Neural cell (in vitro differentiated cells): ENCODE measurements around the gene TTLL1. TPM values are rescaled to one million over a fixed set of nuclear protein-coding genes. Genes with fewer than 3 reads are reported as not detected.

Experiments used
- H2AFZ ChIP-seq: fragments of 200-600, 300-800 bp; sonication (generic), shearing (Covaris generic); 2 replicates; pipeline ENCODE4 v1.6.0; 2014; ENCODE audit warnings: low read depth, mild to moderate bottlenecking, antibody characterized with exemption, low read length, moderate library complexity
- H3F3A ChIP-seq: fragments of 200-600 bp; shearing (Covaris generic); 2 replicates; pipeline ENCODE4 v1.6.1; 2016; ENCODE audit warnings: mild to moderate bottlenecking, moderate library complexity, mixed read lengths, antibody characterized with exemption, low read length; ENCODE audit not compliant: insufficient read depth, poor library complexity, severe bottlenecking
- H3K27ac ChIP-seq: fragments of 200-600, 300-800 bp; sonication (generic), shearing (Covaris generic); 2 replicates; pipeline ENCODE4 v1.5.1; 2014; ENCODE audit warnings: mild to moderate bottlenecking, low read length, moderate library complexity
- H3K27me3 ChIP-seq: fragments of 300-800, 200-600 bp; sonication (generic), shearing (Covaris generic); 2 replicates; pipeline ENCODE4 v1.6.0; 2014; ENCODE audit warnings: mild to moderate bottlenecking, low read depth, low read length, moderate library complexity; ENCODE audit not compliant: insufficient read depth
- H3K36me3 ChIP-seq: fragments of 300-800, 200-600 bp; sonication (generic), shearing (Covaris generic); 2 replicates; pipeline ENCODE4 v1.5.1; 2014; ENCODE audit warnings: mild to moderate bottlenecking, antibody characterized with exemption, low read length, moderate library complexity; ENCODE audit not compliant: insufficient read depth
- H3K4me2 ChIP-seq: fragments of 300-800, 200-600 bp; sonication (generic), shearing (Covaris generic); 2 replicates; pipeline ENCODE4 v1.6.0; 2014; ENCODE audit warnings: mild to moderate bottlenecking, low read length
- H3K4me3 ChIP-seq: fragments of 300-800, 200-600 bp; sonication (generic), shearing (Covaris generic); 2 replicates; pipeline ENCODE4 v1.5.1; 2014; ENCODE audit warnings: mild to moderate bottlenecking, low read length, moderate library complexity
- H3K79me2 ChIP-seq: fragments of 200-600 bp; shearing (Covaris generic); replicated peaks from 2 replicates; pipeline ENCODE4 v1.6.0; 2014; ENCODE audit warnings: mild to moderate bottlenecking, low read length, moderate library complexity; ENCODE audit not compliant: insufficient read depth
- H3K9ac ChIP-seq: fragments of 300-800, 200-600 bp; sonication (generic), shearing (Covaris generic); 2 replicates; pipeline ENCODE4 v1.6.1; 2016; ENCODE audit warnings: mild to moderate bottlenecking, low read length, mixed read lengths
- H3K9me2 ChIP-seq: fragments of 200-600 bp; shearing (Covaris generic); 2 replicates; pipeline ENCODE4 v1.6.1; 2016; ENCODE audit warnings: mild to moderate bottlenecking, low read length, mixed read lengths; ENCODE audit not compliant: insufficient read depth
- H3K9me3 ChIP-seq: fragments of 200-600, 300-800 bp; sonication (generic), shearing (Covaris generic); 2 replicates; pipeline ENCODE4 v1.6.1; 2016; ENCODE audit warnings: mild to moderate bottlenecking, mixed run types, low read length, moderate library complexity, mixed read lengths
- H4K20me1 ChIP-seq: fragments of 200-600 bp; shearing (Covaris generic); 2 replicates; pipeline ENCODE4 v1.6.1; 2016; ENCODE audit warnings: mild to moderate bottlenecking, mixed run types; ENCODE audit not compliant: insufficient read depth
- CTCF ChIP-seq: fragments of 450-650 bp; IDR thresholded peaks from 2 replicates; pipeline ENCODE4 v1.5.1; 2014; ENCODE audit warnings: antibody characterized with exemption, mild to moderate bottlenecking, moderate library complexity; ENCODE audit not compliant: poor library complexity, severe bottlenecking
- EP300 ChIP-seq: fragments of 450-650 bp; conservative IDR thresholded peaks from 2 replicates; pipeline ENCODE4 v1.6.1; 2014; ENCODE audit warnings: antibody characterized with exemption, mild to moderate bottlenecking, moderate library complexity; ENCODE audit not compliant: poor library complexity, severe bottlenecking
- EZH2 ChIP-seq: fragments of 200-600, 300-800 bp; shearing (Covaris generic), sonication (generic); IDR thresholded peaks from 2 replicates; pipeline ENCODE4 v1.6.1; 2014; ENCODE audit warnings: antibody characterized with exemption, low read length, borderline replicate concordance, mild to moderate bottlenecking; ENCODE audit not compliant: insufficient read depth, poor library complexity, severe bottlenecking
- MXI1 ChIP-seq: fragments of 450-650 bp; conservative IDR thresholded peaks from 2 replicates; pipeline ENCODE4 v1.6.1; 2014; ENCODE audit warnings: antibody characterized with exemption, mild to moderate bottlenecking; ENCODE audit not compliant: poor library complexity, severe bottlenecking
- POLR2AphosphoS5 ChIP-seq: IDR thresholded peaks from 2 replicates; pipeline ENCODE4 v1.6.1; 2012
- RAD21 ChIP-seq: fragments of 450-650 bp; conservative IDR thresholded peaks from 2 replicates; pipeline ENCODE4 v1.6.1; 2014; ENCODE audit warnings: antibody characterized with exemption, mild to moderate bottlenecking, moderate library complexity
- SMC3 ChIP-seq: fragments of 450-650 bp; conservative IDR thresholded peaks from 2 replicates; pipeline ENCODE4 v1.6.1; 2014; ENCODE audit warnings: antibody characterized with exemption, mild to moderate bottlenecking, moderate library complexity; ENCODE audit not compliant: poor library complexity
- TAF1 ChIP-seq: IDR thresholded peaks from 2 replicates; pipeline ENCODE4 v1.6.1; 2012; ENCODE audit warnings: low read depth
- polyA plus RNA-seq: library from polyadenylated mRNA; depleted of rRNA; stranded (reverse); fragments of >200 nt; gene quantifications from 2 replicates; pipeline ENCODE4 v1.2.3, GENCODE V29; 2014
- TF ChIP-seq, protein P1 (sequence below): IDR thresholded peaks from 2 replicates; pipeline ENCODE4 v1.6.1; 2012; ENCODE audit warnings: borderline replicate concordance

Gene TTLL1
- polyA plus RNA-seq, 1 donor from 2014 or later: 36.3 TPM

DNA sequence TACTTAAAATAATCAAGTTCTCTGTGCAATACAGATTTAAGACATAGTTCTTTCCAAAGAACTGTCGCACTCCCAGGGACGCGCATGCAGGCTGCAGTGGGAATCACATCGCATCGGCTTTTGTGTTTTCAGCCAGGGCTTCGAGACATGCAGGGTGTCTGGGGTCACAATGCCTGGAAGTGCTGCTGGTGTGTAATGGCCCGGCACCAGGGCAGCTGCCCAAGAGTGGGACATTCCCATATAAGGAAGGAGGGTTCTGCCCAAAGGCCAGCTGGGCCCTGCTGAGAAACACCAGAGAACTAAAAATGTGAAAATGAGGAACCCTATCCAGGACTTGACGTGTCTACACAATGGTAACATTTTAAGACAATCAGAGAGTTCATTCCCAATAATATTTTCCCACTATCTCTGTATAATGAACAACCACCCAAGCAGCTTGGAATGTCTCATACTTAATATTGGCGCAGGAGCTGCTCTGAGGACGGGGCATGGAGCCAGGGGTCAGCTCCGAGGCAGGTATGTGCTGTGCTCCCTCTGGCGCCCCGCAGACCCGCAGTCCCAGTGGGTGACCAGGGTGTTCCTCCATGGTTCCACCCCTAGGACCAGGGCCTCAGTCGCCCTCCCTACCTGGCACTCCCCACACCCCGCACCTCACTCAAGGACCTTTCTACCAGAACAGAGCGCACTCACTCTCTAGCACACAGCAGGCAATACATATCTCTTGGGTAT lies 42.7 kb upstream of the TTLL1 start:
- H3K36me3 ChIP-seq: no peaks in the 10 kb centered on the region
- no peak overlapping the region for H3K27ac ChIP-seq
- no peaks in the 10 kb centered on the region for H3K79me2 ChIP-seq
- no peak for TF ChIP-seq EP300
- TF ChIP-seq POLR2AphosphoS5: no peak
- TF ChIP-seq, protein P1, sequence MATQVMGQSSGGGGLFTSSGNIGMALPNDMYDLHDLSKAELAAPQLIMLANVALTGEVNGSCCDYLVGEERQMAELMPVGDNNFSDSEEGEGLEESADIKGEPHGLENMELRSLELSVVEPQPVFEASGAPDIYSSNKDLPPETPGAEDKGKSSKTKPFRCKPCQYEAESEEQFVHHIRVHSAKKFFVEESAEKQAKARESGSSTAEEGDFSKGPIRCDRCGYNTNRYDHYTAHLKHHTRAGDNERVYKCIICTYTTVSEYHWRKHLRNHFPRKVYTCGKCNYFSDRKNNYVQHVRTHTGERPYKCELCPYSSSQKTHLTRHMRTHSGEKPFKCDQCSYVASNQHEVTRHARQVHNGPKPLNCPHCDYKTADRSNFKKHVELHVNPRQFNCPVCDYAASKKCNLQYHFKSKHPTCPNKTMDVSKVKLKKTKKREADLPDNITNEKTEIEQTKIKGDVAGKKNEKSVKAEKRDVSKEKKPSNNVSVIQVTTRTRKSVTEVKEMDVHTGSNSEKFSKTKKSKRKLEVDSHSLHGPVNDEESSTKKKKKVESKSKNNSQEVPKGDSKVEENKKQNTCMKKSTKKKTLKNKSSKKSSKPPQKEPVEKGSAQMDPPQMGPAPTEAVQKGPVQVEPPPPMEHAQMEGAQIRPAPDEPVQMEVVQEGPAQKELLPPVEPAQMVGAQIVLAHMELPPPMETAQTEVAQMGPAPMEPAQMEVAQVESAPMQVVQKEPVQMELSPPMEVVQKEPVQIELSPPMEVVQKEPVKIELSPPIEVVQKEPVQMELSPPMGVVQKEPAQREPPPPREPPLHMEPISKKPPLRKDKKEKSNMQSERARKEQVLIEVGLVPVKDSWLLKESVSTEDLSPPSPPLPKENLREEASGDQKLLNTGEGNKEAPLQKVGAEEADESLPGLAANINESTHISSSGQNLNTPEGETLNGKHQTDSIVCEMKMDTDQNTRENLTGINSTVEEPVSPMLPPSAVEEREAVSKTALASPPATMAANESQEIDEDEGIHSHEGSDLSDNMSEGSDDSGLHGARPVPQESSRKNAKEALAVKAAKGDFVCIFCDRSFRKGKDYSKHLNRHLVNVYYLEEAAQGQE: no peak
- TF ChIP-seq MXI1: no peak
- TF ChIP-seq SMC3: no peak
- no peak for TF ChIP-seq CTCF
- no peak for TF ChIP-seq EZH2
- no peak for TF ChIP-seq TAF1
- no peak for TF ChIP-seq RAD21
- no peaks in the 10 kb centered on the region for H3K27me3 ChIP-seq
- H3K4me2 ChIP-seq: no peak overlapping the region
- H4K20me1 ChIP-seq: no peaks in the 10 kb centered on the region
- no peaks in the 10 kb centered on the region for H3K9me2 ChIP-seq
- H2AFZ ChIP-seq: no peak overlapping the region
- H3K9me3 ChIP-seq: no peaks in the 10 kb centered on the region
- H3F3A ChIP-seq: no peaks in the 10 kb centered on the region
- H3K4me3 ChIP-seq: no peak overlapping the region
- no peak overlapping the region for H3K9ac ChIP-seq

GRCh38 chr22:43129426-43130425 lies 40.5 kb upstream of the TTLL1 start:
- TF ChIP-seq EZH2 (no peak), EP300 (no peak), TAF1 (no peak), CTCF (no peak), POLR2AphosphoS5 (no peak), MXI1 (no peak), SMC3 (no peak)
- TF ChIP-seq, protein P1: no peak
- H3K27ac ChIP-seq: no peak overlapping the region
- H3K9ac ChIP-seq: no peak overlapping the region
- H3K27me3 ChIP-seq: no peaks in the 10 kb centered on the region
- no peaks in the 10 kb centered on the region for H3K9me3 ChIP-seq
- H3K79me2 ChIP-seq: no peaks in the 10 kb centered on the region
- no peaks in the 10 kb centered on the region for H3K9me2 ChIP-seq
- H4K20me1 ChIP-seq: no peaks in the 10 kb centered on the region
- H3K4me2 ChIP-seq: no peak overlapping the region
- no peak overlapping the region for H3K4me3 ChIP-seq
- H3F3A ChIP-seq: no peaks in the 10 kb centered on the region
- no peaks in the 10 kb centered on the region for H3K36me3 ChIP-seq
- no peak overlapping the region for H2AFZ ChIP-seq
